Activated CD8-positive, alpha-beta memory T cell treated with anti-CD3 and anti-CD28 coated beads for 1 hour (primary cell): ENCODE results near the gene ZDHHC1.

ENCODE experiments used
- DNase-seq, 2 donors: peaks; one replicate each; pipeline ENCODE4 v3.0.0-alpha.2; 2020; ENCODE audit warnings: low read depth in 1 of 2; ENCODE audit errors: extremely low read depth in 1 of 2

ZDHHC1 gene

DNA sequence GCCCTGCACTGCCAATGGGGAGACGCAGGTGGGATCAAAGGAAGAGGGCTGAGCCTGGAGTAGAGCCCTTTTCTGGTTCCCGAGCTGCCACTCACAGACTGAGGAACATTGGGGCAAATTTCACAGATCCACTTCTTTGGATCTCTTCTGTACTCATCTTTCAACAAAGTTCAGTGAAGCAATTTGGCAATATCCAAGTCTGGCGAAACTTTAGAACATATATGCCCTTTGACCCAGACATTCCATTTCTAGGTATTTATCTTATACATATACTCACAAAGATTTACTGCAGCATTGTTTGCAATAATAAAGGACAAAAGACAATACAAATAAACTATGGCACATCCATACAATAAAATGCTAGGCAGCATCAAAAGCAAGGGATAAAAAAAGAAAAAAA lies 4.9 kb downstream of the ZDHHC1 start:
- no peak for DNase-seq

DNA sequence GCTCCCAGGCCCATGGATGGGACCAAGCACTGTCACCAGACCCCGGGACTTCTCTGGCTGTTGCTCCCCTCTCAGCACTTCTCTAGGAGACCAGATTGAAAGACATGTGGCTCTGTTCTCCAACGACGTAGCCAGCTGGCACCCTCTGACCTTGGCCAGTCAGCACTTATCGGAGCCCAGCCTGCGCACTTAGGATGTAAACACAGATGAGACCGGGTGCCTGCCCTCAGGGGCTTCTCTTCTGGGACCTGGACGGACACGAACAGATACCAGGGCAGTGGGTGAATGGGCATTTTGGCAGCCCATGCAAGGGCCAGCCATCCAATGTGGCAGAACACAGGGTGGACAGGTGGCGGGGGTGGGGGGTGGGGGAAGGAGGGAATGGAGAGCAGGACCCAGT lies 6.6 kb downstream of the ZDHHC1 start:
- no peak for DNase-seq

DNA sequence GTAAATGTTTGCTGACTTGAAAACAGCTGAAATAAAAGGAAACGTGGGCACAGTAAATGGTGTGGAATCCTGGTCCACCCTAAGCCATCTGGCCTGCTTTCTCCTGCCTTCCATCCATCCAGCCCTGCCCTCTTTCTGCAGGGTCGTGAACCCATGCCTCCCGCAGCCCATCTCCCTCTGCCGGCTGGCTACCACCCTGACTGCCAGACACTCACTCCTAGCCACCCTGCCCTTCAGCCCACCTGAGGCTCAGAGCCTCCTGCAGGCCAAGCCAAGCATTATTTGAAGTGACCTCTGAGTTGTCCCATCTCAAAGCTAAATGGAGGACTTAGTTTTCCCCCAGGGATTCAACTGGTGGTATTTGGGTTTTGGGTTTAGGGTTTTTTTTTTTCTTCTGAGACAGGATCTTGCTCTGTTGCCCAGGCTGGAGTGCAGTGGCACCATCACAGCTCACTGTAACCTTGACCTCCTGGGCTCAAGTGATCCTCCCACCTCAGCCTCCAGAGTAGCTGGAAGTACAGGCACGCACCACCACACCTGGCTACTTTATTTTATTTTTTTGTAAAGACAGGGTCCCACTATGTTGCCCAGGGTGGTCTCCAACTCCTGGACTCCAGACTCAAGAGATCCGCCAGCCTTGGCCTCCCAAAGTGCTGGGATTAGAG lies 8.4 kb downstream of the ZDHHC1 start:
- no peak for DNase-seq

DNA sequence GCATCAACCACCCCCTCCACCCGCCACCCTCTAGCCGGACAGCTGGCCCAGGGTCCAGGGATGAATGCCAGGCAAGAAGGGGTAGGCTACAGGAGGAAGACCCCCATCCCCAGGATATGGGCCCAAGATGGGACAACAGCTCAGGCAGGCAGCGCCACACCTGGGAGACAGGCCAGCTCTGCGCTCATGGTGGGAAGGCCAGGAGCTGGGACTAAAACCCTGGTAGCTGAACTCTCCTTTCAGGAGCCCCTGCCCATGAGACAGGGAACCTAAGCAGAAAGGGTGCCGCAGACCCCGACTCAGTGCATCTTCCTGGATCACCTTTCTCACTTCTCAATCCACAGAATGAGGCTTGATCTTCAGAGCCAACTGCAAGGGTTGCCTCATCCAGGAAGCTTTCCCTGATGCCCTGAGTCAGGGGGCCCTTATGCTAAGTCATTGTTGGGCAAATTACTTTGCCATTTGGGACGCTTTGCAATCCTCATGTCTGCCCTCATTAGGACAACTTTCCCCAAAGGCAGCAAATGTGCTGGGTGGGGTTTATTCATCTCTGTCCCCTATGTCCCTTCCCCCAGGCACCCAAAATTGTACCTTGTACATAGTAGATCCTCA lies 9.0 kb downstream of the ZDHHC1 start:
- DNase-seq: no peak

DNA sequence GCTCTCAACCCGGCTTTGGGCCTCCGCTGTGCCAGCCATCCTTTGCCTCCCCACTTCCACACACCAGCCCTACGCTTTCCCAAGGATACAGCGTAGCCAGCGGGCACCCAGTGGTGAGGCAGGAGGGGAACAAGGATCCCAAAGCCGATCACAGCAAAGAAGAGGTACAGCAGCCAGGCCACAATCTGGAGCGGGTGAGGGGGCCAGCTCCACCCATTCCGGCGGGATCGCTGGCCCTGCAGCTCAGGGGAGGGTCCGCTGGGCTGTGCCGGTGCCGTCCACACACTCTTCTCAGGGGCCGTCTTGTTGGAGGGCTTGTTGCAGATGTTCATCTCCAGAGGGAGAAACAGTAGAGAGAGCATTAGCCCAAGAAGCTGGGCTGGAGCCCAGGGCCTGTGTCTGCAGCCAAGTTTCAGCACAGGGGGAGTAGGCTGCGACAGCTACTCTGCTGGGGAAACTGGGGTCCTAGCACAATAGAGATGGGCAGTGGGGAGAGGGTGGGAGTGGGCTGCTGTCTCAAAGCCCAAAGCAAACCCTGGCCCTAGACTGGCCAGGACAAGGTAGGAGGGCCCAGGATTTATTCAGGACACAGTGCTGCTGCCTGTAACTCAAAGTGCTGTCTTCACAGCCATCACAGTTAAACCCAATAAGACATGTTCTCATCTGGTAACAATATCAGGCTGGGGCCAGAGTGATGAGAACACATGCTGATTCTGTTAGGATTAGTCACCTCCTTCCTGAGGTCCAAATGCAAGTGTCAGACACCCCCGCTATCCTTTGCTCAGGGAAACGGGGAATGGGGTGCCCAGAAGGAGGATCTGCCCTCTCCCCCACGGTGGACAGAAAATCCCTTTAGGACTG lies 9.9 kb downstream of the ZDHHC1 start:
- DNase-seq: no peak

DNA sequence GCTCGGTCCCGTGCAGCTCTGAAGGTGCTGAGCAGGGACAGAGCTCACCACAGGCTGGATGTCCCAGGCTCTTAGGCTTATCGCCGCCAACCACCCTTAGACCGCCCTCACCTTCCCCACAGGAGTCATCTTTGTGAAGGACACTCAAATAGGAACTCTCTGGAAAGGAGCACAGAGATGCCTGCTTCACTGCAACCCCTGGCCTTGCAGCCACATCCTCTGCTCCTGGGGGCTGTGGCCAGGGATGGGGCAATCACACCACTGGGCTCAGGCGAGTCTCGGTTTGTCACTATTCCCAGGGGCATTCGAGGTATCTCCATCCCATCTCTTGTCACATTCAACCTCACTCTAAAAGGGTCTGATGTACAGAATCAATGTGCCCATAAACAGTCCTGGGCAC lies 10.9 kb downstream of the ZDHHC1 start:
- DNase-seq: no peak

DNA sequence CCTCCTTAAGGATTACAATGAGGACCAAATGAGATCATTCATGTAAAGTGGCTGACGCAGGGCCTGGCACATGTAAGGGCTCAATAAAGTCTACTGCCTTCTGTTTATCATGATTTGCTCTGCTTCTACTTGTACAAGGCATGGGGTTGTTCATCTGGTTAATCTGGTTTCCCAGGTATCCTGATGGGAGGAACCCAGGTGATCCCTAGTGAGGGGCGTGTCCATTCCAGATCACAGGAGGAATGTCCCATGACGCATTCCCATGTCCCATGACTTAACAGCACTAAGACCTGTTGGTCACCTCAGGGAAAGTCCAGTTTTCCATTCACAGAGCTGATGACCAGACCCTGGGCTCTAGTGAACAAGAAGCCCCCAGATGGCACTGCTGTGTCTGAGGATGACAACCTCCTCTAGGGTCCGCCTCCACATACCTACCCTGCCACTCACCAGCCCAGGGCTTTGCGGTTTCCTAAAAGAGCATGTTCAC lies 11.5 kb downstream of the ZDHHC1 start:
- no peak for DNase-seq

DNA sequence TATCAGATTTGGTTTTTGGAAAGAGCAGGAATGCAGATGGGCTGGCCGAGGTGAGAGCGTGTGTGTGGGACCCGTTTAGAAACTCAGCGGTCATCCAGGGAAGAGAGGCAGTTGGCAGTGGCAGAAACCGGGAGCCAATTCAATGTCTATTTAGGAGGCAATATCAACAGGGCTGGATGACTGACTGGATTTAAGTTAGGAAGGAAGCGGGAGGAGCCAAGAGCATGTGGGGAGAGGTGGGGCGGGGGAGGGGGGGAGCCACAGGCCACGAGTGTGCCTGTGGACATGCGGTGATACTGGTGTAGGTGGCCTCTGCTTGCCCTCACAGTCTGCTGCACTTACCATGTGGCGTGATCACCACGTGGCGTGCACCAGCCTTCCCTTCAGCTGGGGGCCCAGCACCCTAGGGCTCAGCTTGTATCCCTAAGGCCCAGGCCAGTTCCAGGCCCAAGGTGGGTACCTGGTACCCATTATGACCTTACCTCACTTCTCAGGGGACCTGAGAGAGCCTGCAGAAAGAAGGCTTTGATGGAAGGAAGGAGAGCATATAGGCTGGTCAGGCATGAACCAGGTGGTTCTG lies 12.2 kb downstream of the ZDHHC1 start:
- DNase-seq: no peak

DNA sequence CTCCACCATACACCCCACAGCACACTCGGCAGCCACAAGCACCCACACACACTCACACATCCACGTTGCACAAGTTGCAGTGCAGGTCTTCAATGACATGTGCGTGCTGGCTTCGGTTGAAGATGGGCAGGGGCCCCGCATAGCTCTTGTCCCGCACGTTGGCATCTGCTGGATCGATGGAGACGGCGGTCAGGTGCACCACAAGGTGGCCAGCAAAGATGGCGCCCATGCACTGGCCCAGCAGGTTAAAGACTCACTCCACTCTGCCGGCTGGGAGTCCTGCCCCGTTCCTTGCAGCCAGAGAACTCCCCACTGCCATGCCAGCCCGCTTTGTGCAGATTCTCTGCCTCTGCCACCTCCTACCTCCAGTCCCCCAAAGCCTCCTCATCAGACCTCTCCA lies 15.4 kb downstream of the ZDHHC1 start:
- DNase-seq: no peak

DNA sequence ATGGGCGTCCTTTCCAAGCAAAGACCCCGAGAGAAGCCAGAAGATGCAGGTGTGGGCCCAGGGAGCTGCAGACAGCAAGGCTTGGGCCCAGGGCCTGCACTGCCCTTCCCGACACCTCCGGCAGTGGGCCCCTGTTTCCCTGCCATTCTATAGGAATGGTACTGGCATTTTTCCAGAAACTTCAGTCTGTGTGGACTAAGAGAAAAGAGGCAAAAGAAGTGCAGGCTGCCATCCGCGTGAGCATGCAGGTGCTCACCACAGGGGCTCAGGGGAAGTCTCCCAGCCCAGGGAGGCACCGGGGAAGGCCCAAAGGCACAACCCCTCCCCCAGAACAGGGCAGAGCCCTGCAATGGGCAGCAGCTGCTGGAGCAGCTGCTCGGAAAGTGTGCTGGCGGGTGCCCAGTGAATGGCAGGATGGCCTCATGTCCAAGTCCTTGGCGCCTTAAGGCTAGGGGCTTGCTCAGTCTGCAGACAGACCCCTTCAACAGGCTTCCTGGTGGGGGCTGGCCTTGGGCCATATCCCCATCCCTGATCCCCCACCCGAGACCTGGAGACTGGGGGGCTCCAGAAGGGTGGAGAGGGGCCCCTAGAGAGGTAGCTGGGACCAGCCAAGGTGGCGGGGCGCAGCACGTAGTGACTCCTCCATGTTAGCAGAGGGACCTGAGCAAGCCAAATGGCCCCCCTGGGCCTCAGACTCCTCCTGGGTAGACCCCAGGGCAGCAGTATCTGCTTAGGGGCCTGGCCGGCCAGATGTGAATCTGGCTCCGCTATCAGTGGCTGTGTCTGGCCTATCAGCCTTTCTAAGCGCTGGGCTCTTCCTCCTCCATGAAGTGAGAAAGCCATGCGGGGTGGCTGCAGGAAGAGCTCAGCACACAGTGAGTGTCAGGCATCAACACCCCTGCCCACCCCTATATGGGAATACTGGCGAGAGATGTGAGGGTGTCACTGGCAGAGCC lies 16.2 kb downstream of the ZDHHC1 start:
- no peak for DNase-seq

DNA sequence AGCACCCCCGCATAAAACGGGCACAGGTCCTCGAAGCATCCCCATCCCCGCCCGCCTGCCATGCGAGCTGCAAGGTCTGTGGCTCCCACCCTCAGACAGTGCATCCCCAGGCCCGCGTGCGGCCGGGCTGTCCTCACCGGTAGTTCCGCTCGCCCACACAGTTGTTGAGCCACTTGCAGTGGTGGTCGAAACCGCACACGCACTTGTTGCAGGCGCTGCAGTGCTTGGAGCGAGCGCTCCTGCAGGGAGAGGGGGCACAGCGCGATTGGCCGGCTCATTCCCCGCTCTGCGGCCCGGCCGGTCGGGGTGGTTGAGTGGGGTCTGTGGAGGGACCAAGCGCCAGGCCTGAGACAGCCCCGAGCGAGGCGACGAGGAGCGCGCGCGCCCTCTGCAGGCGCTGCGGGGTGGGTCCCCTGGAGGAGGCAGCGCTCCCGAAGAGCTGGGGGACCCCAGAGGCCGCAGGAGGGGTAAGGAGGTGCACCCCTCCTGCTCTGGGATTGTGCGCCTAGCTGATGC lies 17.0 kb downstream of the ZDHHC1 start:
- DNase-seq: peak in 1 of 2 donors; percentile 12

DNA sequence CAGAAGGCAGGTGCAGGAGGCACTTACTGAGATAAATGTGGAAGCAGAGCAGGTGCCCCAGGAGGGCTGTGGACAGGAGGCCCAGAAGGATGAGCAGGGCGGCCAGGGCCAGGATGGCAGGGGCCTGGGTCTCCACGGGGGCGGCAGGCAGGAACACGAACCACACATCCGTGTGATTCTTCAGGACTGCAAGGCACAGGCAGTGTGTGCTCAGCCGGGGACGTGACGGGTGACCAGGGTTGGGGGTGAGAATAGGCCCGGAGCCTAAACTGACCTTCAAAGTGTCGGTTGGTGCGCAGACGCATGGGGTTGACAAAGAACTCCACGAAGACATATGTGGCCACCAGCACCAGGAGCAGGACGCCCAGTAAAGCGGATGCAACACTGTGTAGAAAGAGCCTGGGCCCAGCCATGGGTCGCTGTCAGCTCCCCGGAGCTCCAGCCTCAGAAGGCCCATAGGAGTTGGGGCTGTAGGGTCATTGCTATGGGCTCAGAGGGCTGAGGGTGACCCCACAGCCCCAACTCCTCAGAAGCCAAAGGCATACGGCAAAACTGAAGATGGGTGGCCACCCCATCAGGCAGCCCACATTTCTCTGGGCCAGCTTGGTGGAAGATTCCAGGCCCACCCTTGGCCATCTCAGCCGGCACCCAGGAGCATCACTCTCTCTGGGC lies 17.6 kb downstream of the ZDHHC1 start:
- DNase-seq: no peak

DNA sequence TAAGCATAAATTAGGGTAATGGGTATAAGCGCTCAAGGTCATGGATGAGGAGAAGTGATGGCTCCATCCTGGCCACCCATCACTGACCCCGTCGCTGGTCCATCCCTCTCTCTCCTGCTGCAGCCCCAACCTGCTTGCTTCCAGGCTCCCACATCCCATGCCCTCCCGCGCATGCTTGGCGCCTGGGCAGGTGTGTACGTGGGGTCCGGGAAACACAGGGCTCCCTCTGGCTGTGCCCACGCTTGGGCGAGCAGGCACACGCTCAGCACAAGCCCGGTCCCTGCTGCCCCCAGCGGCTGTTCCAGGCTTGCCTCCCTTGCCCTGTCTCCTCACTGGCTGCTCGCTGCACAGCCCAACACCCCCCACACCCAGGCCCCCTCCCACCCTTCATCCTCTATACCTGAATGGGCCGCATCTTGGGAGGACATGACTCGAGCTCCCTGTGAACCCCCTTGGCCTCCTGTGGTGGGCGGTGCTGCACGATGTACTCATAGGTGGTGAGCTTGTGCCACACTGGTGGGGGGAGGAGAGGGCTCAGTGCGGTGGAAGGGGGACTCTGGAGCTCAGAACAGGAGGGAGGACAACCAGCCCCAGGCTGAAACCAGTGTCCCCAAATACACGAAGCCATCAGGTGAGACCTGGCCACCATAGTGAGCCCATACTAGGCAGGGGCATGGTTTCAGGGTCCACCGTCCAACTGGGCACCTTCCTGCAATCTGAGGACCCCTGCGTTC lies 18.3 kb downstream of the ZDHHC1 start:
- no peak for DNase-seq

DNA sequence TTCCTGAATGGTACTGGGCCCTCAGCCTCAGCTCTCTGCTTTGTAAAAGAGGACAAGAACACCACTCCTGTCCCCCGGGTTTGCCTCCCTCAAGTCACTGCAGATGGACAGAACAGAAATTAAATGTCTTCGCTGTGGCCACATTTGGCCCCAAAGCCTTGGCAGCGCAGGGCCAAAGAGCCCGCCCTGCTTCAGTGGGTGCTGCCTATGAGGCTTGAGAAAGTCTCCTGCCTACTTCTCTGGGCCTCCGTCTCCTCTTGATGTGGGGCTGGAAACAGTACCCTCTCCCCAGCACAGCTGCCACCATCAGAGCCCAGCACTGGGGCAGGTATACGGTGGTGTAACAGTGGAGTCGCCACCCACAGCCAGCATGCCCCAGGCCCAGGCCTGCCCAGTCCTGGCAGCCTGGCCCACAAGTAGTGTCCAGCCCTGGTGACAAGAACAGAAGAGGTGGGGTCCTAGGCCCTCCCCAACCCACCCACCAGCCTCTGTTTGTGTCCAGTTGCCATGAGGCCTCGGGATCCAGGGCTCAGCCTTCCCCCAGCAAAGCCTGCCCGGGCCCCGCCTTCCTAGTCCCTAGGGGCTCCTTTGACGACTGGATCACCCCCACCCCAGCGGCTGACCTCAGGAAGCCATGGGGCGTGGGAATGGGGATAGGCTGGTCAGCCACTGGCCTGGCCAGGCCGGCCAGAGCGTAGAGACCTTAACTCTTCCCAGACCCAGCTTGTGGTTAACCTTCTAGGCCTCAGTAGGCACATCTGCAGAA lies 19.1 kb downstream of the ZDHHC1 start:
- DNase-seq: no peak

DNA sequence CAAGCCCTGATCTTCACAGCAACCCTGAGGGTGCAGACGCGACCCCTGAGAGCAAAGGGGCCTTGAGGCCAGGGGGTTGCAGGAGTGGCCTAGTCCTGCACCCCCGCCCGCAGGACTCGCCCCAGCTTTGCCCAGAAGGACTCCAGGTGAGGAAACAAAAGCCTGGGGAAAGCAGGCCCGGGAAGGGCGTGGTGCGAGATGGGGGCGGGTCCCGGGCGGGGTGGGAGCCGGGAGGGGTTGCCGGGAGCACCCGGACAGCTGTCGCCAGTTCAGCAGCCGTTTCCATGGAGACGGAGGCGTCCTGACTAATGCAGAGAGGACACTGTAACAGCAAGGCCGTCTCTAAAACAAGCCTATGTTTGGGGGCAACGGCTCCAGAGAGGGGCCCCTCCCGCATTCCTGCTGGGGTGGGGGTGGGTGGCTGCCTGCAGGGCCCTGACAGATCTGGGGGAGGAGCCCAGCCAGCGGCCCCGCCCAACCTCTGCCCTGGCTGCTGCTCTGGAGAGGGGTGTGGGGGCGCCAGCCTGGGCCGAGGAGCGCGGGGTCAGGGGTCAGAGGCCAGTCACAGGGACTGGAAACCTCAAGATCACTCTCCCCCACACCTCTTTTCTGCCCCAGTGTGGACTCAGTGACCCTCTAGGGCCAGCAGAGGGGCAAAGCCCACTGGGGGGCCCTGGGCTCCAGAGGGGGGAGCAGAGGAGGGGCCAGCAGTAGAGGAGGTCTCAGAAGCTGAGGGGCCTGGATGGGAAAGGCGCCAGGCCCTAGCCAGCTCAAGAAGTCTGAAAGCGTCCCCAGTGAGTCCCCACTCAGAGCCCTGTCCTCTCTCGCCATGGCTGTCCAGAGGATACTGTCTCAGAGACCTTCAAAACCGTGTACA lies 19.9 kb downstream of the ZDHHC1 start:
- no peak for DNase-seq

DNA sequence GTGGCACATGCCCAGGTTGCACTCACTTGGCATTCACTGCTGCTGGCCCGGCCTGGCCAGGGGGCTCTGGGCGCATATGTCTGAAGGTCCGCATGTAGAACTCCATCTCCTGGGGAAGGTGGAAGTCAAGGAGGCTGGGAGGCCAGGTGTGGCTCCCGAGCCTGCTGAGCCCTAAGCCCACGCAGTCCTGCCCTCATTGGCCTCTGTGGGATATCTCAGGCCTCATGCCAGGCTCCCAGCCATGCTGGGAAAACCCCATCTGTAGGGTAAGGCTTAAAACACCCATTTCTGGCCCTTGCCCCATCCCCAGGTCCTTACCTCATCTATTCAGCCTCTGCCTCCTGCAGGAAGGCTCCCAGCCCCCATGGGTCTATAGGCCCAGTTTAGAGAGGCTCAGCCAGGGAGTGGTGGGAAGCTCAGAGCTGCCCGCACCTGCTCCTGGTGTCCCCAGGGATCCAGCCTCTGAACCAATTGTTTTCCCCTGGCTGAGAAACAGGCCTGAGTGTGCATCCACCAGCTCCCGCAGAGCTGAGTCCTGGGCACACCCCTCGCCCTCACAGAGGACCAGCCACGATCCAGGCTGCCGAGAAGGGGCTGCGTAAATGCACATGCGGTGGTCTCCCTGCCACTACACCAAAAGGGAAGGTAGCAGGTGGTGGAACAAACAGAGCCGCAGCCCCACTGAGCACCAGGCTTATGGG lies 20.7 kb downstream of the ZDHHC1 start:
- DNase-seq: no peak

DNA sequence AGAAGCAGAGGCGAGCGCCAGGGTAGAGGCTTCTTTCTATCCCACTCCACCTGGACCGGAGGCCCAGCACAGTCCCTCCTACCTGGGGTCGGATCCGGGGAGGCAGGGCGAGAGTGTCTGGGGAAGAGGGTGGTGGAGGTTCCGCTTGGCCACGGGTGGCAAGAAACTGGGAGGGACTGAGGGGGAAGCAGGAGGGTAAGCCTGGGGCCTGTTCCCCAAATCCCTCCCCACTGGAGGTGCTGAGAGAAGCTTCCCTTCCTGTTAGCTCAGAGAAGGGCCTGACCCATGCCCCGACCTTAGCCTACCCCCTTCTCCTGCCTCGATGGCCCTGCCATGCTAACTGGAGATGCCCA lies 21.2 kb downstream of the ZDHHC1 start:
- no peak for DNase-seq
